ENCODE results near the gene ARPP19.

GRCh38 chr15:52556524-52557273 lies 12.1 kb downstream of the ARPP19 start:
- no peak for TF ChIP-seq CHD2 (IDR thresholded peaks at IDR 0.05; ENCODE audit: low read length, partially characterized antibody)
- TF ChIP-seq CTCF (IDR thresholded peaks at IDR 0.05) = no peak
- TF ChIP-seq POLR2AphosphoS5 (IDR thresholded peaks at IDR 0.05; ENCODE audit: low read depth, low read length) = no peak
- no peak for TF ChIP-seq EZH2phosphoT487 (IDR thresholded peaks at IDR 0.05; ENCODE audit: borderline replicate concordance, low read depth)
- TF ChIP-seq FOXM1 (IDR thresholded peaks at IDR 0.05; ENCODE audit: low read depth) = no peak
- TF ChIP-seq USF2 (IDR thresholded peaks at IDR 0.05; ENCODE audit: borderline replicate concordance, low read depth, low read length) = no peak
- no peak for TF ChIP-seq TAF1 (IDR thresholded peaks at IDR 0.05; ENCODE audit: borderline replicate concordance, low read depth, low read length)
- TF ChIP-seq SMC3 (IDR thresholded peaks at IDR 0.05; ENCODE audit: low read depth, low read length) = no peak
- TF ChIP-seq MEF2A (IDR thresholded peaks at IDR 0.05; ENCODE audit: borderline replicate concordance, low read depth) = no peak
- no peak for TF ChIP-seq RAD21 (IDR thresholded peaks at IDR 0.05; ENCODE audit: low read length)
- no peak for TF ChIP-seq RCOR1 (IDR thresholded peaks at IDR 0.05; ENCODE audit: low read length)
- TF ChIP-seq JUND (IDR thresholded peaks at IDR 0.05) = no peak
